Measurements from ENCODE around the gene THRA. TPM values are rescaled to one million over a fixed set of nuclear protein-coding genes. Genes with fewer than 3 reads are reported as not detected.

The THRA gene
- total RNA-seq, 1 experiment from 2014 or later: 11.7 TPM

DNA sequence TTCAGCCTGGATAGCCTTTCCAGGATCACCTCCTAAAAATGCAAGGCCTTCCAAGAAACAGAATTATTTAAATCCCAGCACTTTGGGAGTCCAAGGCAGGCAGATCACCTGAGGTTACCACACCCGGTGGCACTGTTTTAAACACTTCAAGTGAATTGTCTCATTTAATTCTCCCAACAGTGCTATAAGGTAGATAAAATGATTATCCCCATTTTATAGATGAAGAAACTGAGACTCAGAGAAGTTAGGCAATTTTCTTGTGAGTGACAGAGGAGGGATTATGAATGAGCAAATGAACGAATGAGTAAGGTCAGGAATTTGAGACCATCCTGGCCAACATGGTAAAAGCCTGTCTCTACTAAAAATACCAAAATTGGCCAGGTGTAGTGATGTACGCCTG, 16.8 kb downstream of the THRA start:
- ATAC-seq: no peak
- DNase-seq (ENCODE audit: low read depth, low spot score): no peak
- H3K36me3 ChIP-seq (ENCODE audit: control insufficient read depth, insufficient read depth, low read length): no peaks in the 10 kb centered on the region
- no peak for TF ChIP-seq POLR2AphosphoS5 (IDR thresholded peaks at IDR 0.05; ENCODE audit: low read depth, low read length)
- TF ChIP-seq, protein P1, sequence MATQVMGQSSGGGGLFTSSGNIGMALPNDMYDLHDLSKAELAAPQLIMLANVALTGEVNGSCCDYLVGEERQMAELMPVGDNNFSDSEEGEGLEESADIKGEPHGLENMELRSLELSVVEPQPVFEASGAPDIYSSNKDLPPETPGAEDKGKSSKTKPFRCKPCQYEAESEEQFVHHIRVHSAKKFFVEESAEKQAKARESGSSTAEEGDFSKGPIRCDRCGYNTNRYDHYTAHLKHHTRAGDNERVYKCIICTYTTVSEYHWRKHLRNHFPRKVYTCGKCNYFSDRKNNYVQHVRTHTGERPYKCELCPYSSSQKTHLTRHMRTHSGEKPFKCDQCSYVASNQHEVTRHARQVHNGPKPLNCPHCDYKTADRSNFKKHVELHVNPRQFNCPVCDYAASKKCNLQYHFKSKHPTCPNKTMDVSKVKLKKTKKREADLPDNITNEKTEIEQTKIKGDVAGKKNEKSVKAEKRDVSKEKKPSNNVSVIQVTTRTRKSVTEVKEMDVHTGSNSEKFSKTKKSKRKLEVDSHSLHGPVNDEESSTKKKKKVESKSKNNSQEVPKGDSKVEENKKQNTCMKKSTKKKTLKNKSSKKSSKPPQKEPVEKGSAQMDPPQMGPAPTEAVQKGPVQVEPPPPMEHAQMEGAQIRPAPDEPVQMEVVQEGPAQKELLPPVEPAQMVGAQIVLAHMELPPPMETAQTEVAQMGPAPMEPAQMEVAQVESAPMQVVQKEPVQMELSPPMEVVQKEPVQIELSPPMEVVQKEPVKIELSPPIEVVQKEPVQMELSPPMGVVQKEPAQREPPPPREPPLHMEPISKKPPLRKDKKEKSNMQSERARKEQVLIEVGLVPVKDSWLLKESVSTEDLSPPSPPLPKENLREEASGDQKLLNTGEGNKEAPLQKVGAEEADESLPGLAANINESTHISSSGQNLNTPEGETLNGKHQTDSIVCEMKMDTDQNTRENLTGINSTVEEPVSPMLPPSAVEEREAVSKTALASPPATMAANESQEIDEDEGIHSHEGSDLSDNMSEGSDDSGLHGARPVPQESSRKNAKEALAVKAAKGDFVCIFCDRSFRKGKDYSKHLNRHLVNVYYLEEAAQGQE (IDR thresholded peaks at IDR 0.05; ENCODE audit: insufficient read depth in 1 of 2, low read depth in 2 of 2, low read length in 1 of 2): no peak
- TF ChIP-seq SIN3A (IDR thresholded peaks at IDR 0.05; ENCODE audit: borderline replicate concordance, insufficient read depth, low read depth, low read length): no peak
- TF ChIP-seq, protein P2, sequence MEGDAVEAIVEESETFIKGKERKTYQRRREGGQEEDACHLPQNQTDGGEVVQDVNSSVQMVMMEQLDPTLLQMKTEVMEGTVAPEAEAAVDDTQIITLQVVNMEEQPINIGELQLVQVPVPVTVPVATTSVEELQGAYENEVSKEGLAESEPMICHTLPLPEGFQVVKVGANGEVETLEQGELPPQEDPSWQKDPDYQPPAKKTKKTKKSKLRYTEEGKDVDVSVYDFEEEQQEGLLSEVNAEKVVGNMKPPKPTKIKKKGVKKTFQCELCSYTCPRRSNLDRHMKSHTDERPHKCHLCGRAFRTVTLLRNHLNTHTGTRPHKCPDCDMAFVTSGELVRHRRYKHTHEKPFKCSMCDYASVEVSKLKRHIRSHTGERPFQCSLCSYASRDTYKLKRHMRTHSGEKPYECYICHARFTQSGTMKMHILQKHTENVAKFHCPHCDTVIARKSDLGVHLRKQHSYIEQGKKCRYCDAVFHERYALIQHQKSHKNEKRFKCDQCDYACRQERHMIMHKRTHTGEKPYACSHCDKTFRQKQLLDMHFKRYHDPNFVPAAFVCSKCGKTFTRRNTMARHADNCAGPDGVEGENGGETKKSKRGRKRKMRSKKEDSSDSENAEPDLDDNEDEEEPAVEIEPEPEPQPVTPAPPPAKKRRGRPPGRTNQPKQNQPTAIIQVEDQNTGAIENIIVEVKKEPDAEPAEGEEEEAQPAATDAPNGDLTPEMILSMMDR (IDR thresholded peaks at IDR 0.05): no peak
- no peak for TF ChIP-seq TCF7L2 (IDR thresholded peaks at IDR 0.05; ENCODE audit: low read depth, low read length)
- no peak overlapping the region for H3K27ac ChIP-seq (ENCODE audit: low read length)
- peaks cover 13% of the 10 kb centered on the region for H3K4me1 ChIP-seq (ENCODE audit: control insufficient read depth, insufficient read depth, low read length)
- no peaks in the 10 kb centered on the region for H3K27me3 ChIP-seq (ENCODE audit: control insufficient read depth, insufficient read depth, low read length)
- BruUV-seq (replicated peaks): no TSS peak
- CTCF ChIA-PET: no interaction called here
- in situ Hi-C loops (cut with HindIII; ENCODE audit: low pct_unique_long_range_greater_than_20kb, low sequenced_read_pairs): no loop called here
- H3K4me3 ChIP-seq (ENCODE audit: low read depth in 2 of 2, low read length in 2 of 2): no peak overlapping the region
- H3K9me3 ChIP-seq (ENCODE audit: control insufficient read depth, insufficient read depth, low read depth, low read length): no peaks in the 10 kb centered on the region
- intact Hi-C loops (cut with micrococcal nuclease; ENCODE audit: unreplicated experiment): no loop called here
- POLR2A ChIA-PET: no interaction called here

DNA sequence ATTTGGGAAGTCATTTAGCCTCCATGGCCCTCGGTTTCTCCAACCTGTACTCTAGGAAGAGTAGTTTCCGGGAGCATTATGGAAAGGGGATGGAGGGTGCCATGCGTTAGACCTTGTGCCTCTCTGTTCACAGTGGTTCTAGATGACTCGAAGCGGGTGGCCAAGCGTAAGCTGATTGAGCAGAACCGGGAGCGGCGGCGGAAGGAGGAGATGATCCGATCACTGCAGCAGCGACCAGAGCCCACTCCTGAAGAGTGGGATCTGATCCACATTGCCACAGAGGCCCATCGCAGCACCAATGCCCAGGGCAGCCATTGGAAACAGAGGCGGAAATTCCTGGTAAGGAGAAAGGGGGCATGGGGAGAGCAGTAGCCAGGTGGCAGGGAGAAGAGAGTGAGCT, 21.7 kb downstream of the THRA start:
- in situ Hi-C loops (cut with HindIII; ENCODE audit: low pct_unique_long_range_greater_than_20kb, low sequenced_read_pairs): no loop called here
- no peaks in the 10 kb centered on the region for H3K9me3 ChIP-seq (ENCODE audit: control insufficient read depth, insufficient read depth, low read depth, low read length)
- intact Hi-C loops (cut with micrococcal nuclease; ENCODE audit: unreplicated experiment): no loop called here
- ChIA-PET POLR2A (no interaction called here), CTCF (interaction anchor here (1.0 kb wide), 1 partner anchor 10 kb away, joined by 3 read pairs; no protein-coding TSS in a partner anchor)
- H3K4me3 ChIP-seq (ENCODE audit: low read depth in 2 of 2, low read length in 2 of 2): no peak overlapping the region
- H3K36me3 ChIP-seq (ENCODE audit: control insufficient read depth, insufficient read depth, low read length): no peaks in the 10 kb centered on the region
- no peak for DNase-seq (ENCODE audit: low read depth, low spot score)
- no peak for ATAC-seq
- no TSS peak for BruUV-seq (replicated peaks)
- no peaks in the 10 kb centered on the region for H3K27me3 ChIP-seq (ENCODE audit: control insufficient read depth, insufficient read depth, low read length)
- no peak overlapping the region for H3K27ac ChIP-seq (ENCODE audit: low read length)
- H3K4me1 ChIP-seq (ENCODE audit: control insufficient read depth, insufficient read depth, low read length): no peaks in the 10 kb centered on the region
- TF ChIP-seq, protein P1 (IDR thresholded peaks at IDR 0.05; ENCODE audit: insufficient read depth in 1 of 2, low read depth in 2 of 2, low read length in 1 of 2): no peak
- TF ChIP-seq TCF7L2 (IDR thresholded peaks at IDR 0.05; ENCODE audit: low read depth, low read length) (no peak), SIN3A (IDR thresholded peaks at IDR 0.05; ENCODE audit: borderline replicate concordance, insufficient read depth, low read depth, low read length) (no peak), POLR2AphosphoS5 (IDR thresholded peaks at IDR 0.05; ENCODE audit: low read depth, low read length) (no peak)
- TF ChIP-seq, protein P2 (IDR thresholded peaks at IDR 0.05): no peak

Measured in Panc1 (cell line).